Prostate gland (tissue), 2 donors: Measurements from ENCODE around the gene SEZ6.

Experiments used
- POLR2A ChIP-seq: fragments of 450-650 bp; IDR thresholded peaks from one replicate; pipeline ENCODE4 v1.6.1; 2016; ENCODE audit warnings: antibody characterized with exemption, mild to moderate bottlenecking
- TF ChIP-seq, protein P1 (sequence below), 4 experiments: fragments of 200-600 bp in 2 of 4; fragments of 450-650 bp in 2 of 4; sonication (generic) in 2 of 4; IDR thresholded peaks; 1 replicate in 3 of 4; 2 replicates in 1 of 4; pipeline ENCODE4 v1.5.1; 2016 to 2019; ENCODE audit warnings: antibody characterized with exemption in 4 of 4, mild to moderate bottlenecking in 2 of 4, moderate library complexity in 2 of 4

DNA sequence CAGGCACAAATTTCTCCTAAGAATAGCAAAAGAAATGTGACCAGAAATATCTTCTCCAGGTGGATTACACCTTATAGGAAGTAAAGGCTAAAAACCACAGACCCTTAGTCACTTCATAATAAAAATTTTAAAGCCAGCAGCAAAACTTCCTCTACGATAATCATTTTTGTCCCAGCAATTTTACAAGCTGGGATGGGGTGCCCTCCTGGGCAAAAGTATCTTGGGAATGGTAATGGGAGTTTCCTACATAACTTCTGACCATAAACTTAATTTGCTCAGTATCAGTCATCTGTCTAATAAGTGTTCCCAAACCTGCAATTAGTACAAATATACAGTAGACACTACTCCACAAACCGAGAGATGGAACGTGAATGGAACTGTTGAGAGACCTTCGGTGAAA is 57.5 kb downstream of the SEZ6 start:
- TF ChIP-seq, protein P1, sequence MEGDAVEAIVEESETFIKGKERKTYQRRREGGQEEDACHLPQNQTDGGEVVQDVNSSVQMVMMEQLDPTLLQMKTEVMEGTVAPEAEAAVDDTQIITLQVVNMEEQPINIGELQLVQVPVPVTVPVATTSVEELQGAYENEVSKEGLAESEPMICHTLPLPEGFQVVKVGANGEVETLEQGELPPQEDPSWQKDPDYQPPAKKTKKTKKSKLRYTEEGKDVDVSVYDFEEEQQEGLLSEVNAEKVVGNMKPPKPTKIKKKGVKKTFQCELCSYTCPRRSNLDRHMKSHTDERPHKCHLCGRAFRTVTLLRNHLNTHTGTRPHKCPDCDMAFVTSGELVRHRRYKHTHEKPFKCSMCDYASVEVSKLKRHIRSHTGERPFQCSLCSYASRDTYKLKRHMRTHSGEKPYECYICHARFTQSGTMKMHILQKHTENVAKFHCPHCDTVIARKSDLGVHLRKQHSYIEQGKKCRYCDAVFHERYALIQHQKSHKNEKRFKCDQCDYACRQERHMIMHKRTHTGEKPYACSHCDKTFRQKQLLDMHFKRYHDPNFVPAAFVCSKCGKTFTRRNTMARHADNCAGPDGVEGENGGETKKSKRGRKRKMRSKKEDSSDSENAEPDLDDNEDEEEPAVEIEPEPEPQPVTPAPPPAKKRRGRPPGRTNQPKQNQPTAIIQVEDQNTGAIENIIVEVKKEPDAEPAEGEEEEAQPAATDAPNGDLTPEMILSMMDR (IDR thresholded peaks at IDR 0.05): no peak
- TF ChIP-seq POLR2A: no peak
